Measurements from ENCODE around the gene AP1G1.

DNA sequence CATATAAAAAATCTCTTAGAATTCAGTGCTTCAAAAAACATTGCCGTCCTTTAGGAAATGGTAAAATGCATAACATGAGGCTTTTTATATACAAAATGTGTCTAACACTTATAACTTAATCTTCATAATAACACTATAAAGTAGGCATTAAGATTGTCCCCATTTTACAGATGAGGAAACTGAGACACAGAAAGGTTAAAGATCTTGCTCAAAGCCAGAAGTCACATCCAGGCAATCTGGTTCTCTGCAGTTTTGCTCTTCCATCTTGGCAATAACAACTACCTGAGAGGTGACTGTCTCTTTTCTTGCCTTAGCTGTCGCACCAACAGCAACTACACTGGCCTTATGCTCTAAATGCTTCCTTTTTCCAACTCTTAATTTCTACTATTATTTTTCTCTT lies 24.5 kb downstream of the AP1G1 start:
- TF ChIP-seq, protein P1, sequence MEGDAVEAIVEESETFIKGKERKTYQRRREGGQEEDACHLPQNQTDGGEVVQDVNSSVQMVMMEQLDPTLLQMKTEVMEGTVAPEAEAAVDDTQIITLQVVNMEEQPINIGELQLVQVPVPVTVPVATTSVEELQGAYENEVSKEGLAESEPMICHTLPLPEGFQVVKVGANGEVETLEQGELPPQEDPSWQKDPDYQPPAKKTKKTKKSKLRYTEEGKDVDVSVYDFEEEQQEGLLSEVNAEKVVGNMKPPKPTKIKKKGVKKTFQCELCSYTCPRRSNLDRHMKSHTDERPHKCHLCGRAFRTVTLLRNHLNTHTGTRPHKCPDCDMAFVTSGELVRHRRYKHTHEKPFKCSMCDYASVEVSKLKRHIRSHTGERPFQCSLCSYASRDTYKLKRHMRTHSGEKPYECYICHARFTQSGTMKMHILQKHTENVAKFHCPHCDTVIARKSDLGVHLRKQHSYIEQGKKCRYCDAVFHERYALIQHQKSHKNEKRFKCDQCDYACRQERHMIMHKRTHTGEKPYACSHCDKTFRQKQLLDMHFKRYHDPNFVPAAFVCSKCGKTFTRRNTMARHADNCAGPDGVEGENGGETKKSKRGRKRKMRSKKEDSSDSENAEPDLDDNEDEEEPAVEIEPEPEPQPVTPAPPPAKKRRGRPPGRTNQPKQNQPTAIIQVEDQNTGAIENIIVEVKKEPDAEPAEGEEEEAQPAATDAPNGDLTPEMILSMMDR (IDR thresholded peaks at IDR 0.05) = no peak
- no peak for TF ChIP-seq POLR2AphosphoS5 (IDR thresholded peaks at IDR 0.05)
